ENCODE results near the gene MPHOSPH10.

The MPHOSPH10 gene

GRCh38 chr2:71117063-71117462 is 13.4 kb upstream of the MPHOSPH10 start:
- Histone ChIP-seq H3K27ac (ENCODE audit: low read depth, low read length) (no peak overlapping the region), H3K9ac (ENCODE audit: low read length) (no peak overlapping the region), H3K79me1 (ENCODE audit: low read length) (no peaks in the 10 kb centered on the region), H4K91ac (ENCODE audit: low read depth, low read length) (no peak overlapping the region), H3K4me2 (ENCODE audit: low read length) (no peak overlapping the region), H2AFZ (ENCODE audit: insufficient read depth, low read length, poor library complexity) (no peak overlapping the region), H3K4ac (ENCODE audit: low read depth, low read length) (no peak overlapping the region), H3K23ac (ENCODE audit: low read length) (no peak overlapping the region), H4K12ac (ENCODE audit: low read depth, low read length) (no peak overlapping the region), H3K9me3 (ENCODE audit: insufficient read depth, low read depth, low read length) (peaks cover 4% of the 10 kb centered on the region), H2BK120ac (ENCODE audit: insufficient read depth, low read length, poor library complexity) (no peak overlapping the region), H2AK5ac (ENCODE audit: low read length) (no peak overlapping the region), H3K14ac (ENCODE audit: low read length) (no peak overlapping the region), H3K18ac (ENCODE audit: low read length) (no peak overlapping the region), H4K8ac (ENCODE audit: low read depth, low read length) (no peak overlapping the region), H3K36me3 (ENCODE audit: control insufficient read depth in 1 of 2, insufficient read depth in 2 of 2, low read length in 2 of 2) (peaks cover 17 to 25% of the 10 kb centered on the region in 2 experiments), H3K4me3 (ENCODE audit: low read depth, low read length) (no peak overlapping the region), H3K27me3 (ENCODE audit: insufficient read depth, low read length) (no peaks in the 10 kb centered on the region), H2BK5ac (ENCODE audit: low read depth, low read length, poor library complexity) (no peak overlapping the region), H2BK12ac (ENCODE audit: low read length) (no peak overlapping the region), H3K4me1 (ENCODE audit: control insufficient read depth in 1 of 2, insufficient read depth in 2 of 2, low read length in 2 of 2) (no peaks in the 10 kb centered on the region), H3K79me2 (ENCODE audit: control insufficient read depth, insufficient read depth, low read length, poor library complexity) (no peaks in the 10 kb centered on the region)
- no peak for DNase-seq

- WGBS (ENCODE audit: extremely low coverage, insufficient coverage, insufficient read length): no CpG with 5 or more reads among the region's 6 CpGs
- Histone ChIP-seq H2AK5ac (ENCODE audit: low read length) (no peak overlapping the region), H3K27me3 (ENCODE audit: insufficient read depth, low read length) (no peaks in the 10 kb centered on the region), H3K18ac (ENCODE audit: low read length) (no peak overlapping the region), H3K79me2 (ENCODE audit: control insufficient read depth, insufficient read depth, low read length, poor library complexity) (no peaks in the 10 kb centered on the region), H4K12ac (ENCODE audit: low read depth, low read length) (no peak overlapping the region), H3K27ac (ENCODE audit: low read depth, low read length) (no peak overlapping the region), H3K23ac (ENCODE audit: low read length) (no peak overlapping the region), H2BK12ac (ENCODE audit: low read length) (no peak overlapping the region), H3K9ac (ENCODE audit: low read length) (no peak overlapping the region), H3K14ac (ENCODE audit: low read length) (no peak overlapping the region), H3K4ac (ENCODE audit: low read depth, low read length) (no peak overlapping the region), H2BK5ac (ENCODE audit: low read depth, low read length, poor library complexity) (no peak overlapping the region), H3K36me3 (ENCODE audit: control insufficient read depth in 1 of 2, insufficient read depth in 2 of 2, low read length in 2 of 2) (peaks cover 14 to 27% of the 10 kb centered on the region in 2 experiments), H2AFZ (ENCODE audit: insufficient read depth, low read length, poor library complexity) (no peak overlapping the region), H3K4me3 (ENCODE audit: low read depth, low read length) (no peak overlapping the region), H2BK120ac (ENCODE audit: insufficient read depth, low read length, poor library complexity) (no peak overlapping the region), H3K4me1 (ENCODE audit: control insufficient read depth in 1 of 2, insufficient read depth in 2 of 2, low read length in 2 of 2) (no peaks in the 10 kb centered on the region), H3K4me2 (ENCODE audit: low read length) (no peak overlapping the region), H3K79me1 (ENCODE audit: low read length) (no peaks in the 10 kb centered on the region), H3K9me3 (ENCODE audit: insufficient read depth, low read depth, low read length) (peaks cover 4% of the 10 kb centered on the region), H4K8ac (ENCODE audit: low read depth, low read length) (no peak overlapping the region), H4K91ac (ENCODE audit: low read depth, low read length) (no peak overlapping the region)
- no peak for DNase-seq
Observed at GRCh38 chr2:71120195-71120594, 10.2 kb upstream of the MPHOSPH10 start.

- Histone ChIP-seq H3K4me1 (ENCODE audit: control insufficient read depth in 1 of 2, insufficient read depth in 2 of 2, low read length in 2 of 2) (peaks cover 2% of the 10 kb centered on the region in 2 experiments), H3K4me3 (ENCODE audit: low read depth, low read length) (no peak overlapping the region), H4K8ac (ENCODE audit: low read depth, low read length) (no peak overlapping the region), H3K23ac (ENCODE audit: low read length) (no peak overlapping the region), H3K79me2 (ENCODE audit: control insufficient read depth, insufficient read depth, low read length, poor library complexity) (no peaks in the 10 kb centered on the region), H2BK12ac (ENCODE audit: low read length) (no peak overlapping the region), H4K12ac (ENCODE audit: low read depth, low read length) (no peak overlapping the region), H3K18ac (ENCODE audit: low read length) (no peak overlapping the region), H3K4me2 (ENCODE audit: low read length) (no peak overlapping the region), H3K27me3 (ENCODE audit: insufficient read depth, low read length) (no peaks in the 10 kb centered on the region), H3K79me1 (ENCODE audit: low read length) (no peaks in the 10 kb centered on the region), H3K9ac (ENCODE audit: low read length) (no peak overlapping the region), H3K27ac (ENCODE audit: low read depth, low read length) (no peak overlapping the region), H3K4ac (ENCODE audit: low read depth, low read length) (no peak overlapping the region), H3K14ac (ENCODE audit: low read length) (no peak overlapping the region), H4K91ac (ENCODE audit: low read depth, low read length) (no peak overlapping the region), H3K36me3 (ENCODE audit: control insufficient read depth in 1 of 2, insufficient read depth in 2 of 2, low read length in 2 of 2) (peaks cover 13 to 26% of the 10 kb centered on the region in 2 experiments), H2BK120ac (ENCODE audit: insufficient read depth, low read length, poor library complexity) (no peak overlapping the region), H2AK5ac (ENCODE audit: low read length) (no peak overlapping the region), H2AFZ (ENCODE audit: insufficient read depth, low read length, poor library complexity) (no peak overlapping the region), H3K9me3 (ENCODE audit: insufficient read depth, low read depth, low read length) (peaks cover 4% of the 10 kb centered on the region), H2BK5ac (ENCODE audit: low read depth, low read length, poor library complexity) (no peak overlapping the region)
- no CpG with 5 or more reads among the region's 1 CpG for WGBS (ENCODE audit: extremely low coverage, insufficient coverage, insufficient read length)
- no peak for DNase-seq
Observed at GRCh38 chr2:71121479-71121878, 9.0 kb upstream of the MPHOSPH10 start.

GRCh38 chr2:71122387-71123298 is 7.8 kb upstream of the MPHOSPH10 start:
- peaks cover 10 to 23% of the 10 kb centered on the region in 2 experiments for H3K36me3 ChIP-seq (ENCODE audit: control insufficient read depth in 1 of 2, insufficient read depth in 2 of 2, low read length in 2 of 2)
- H2BK12ac ChIP-seq (ENCODE audit: low read length): no peak overlapping the region
- no peak overlapping the region for H2AK5ac ChIP-seq (ENCODE audit: low read length)
- no peak overlapping the region for H4K8ac ChIP-seq (ENCODE audit: low read depth, low read length)
- no peak overlapping the region for H3K9ac ChIP-seq (ENCODE audit: low read length)
- H3K9me3 ChIP-seq (ENCODE audit: insufficient read depth, low read depth, low read length): peaks cover 4% of the 10 kb centered on the region
- H4K12ac ChIP-seq (ENCODE audit: low read depth, low read length): no peak overlapping the region
- no peak overlapping the region for H3K18ac ChIP-seq (ENCODE audit: low read length)
- no peak overlapping the region for H2BK5ac ChIP-seq (ENCODE audit: low read depth, low read length, poor library complexity)
- H3K79me2 ChIP-seq (ENCODE audit: control insufficient read depth, insufficient read depth, low read length, poor library complexity): no peaks in the 10 kb centered on the region
- H3K4me3 ChIP-seq (ENCODE audit: low read depth, low read length): no peak overlapping the region
- no peak overlapping the region for H3K23ac ChIP-seq (ENCODE audit: low read length)
- WGBS (ENCODE audit: extremely low coverage, insufficient coverage, insufficient read length): no CpG with 5 or more reads among the region's 7 CpGs
- no peak overlapping the region for H3K4me2 ChIP-seq (ENCODE audit: low read length)
- H3K27me3 ChIP-seq (ENCODE audit: insufficient read depth, low read length): no peaks in the 10 kb centered on the region
- H4K91ac ChIP-seq (ENCODE audit: low read depth, low read length): no peak overlapping the region
- no peak overlapping the region for H2AFZ ChIP-seq (ENCODE audit: insufficient read depth, low read length, poor library complexity)
- no peak overlapping the region for H3K27ac ChIP-seq (ENCODE audit: low read depth, low read length)
- no peak overlapping the region for H3K4ac ChIP-seq (ENCODE audit: low read depth, low read length)
- H3K79me1 ChIP-seq (ENCODE audit: low read length): no peaks in the 10 kb centered on the region
- DNase-seq: no peak
- no peak overlapping the region for H2BK120ac ChIP-seq (ENCODE audit: insufficient read depth, low read length, poor library complexity)
- H3K14ac ChIP-seq (ENCODE audit: low read length): no peak overlapping the region
- peaks cover 2% of the 10 kb centered on the region in 2 experiments for H3K4me1 ChIP-seq (ENCODE audit: control insufficient read depth in 1 of 2, insufficient read depth in 2 of 2, low read length in 2 of 2)
